HG02970 (cell line): Measurements from ENCODE around the gene MNAT1.

Experiments
- ATAC-seq: cut with Tn5 transposase; IDR thresholded peaks from one replicate; pipeline ENCODE4 v1.9.1; 2021; ENCODE audit warnings: mild to moderate bottlenecking, moderate library complexity, moderate number of reproducible peaks; ENCODE audit not compliant: unreplicated experiment, low FRiP score

The MNAT1 gene

GRCh38 chr14:61003571-61003970 lies 269.0 kb downstream of the MNAT1 start:
- no peak for ATAC-seq

DNA sequence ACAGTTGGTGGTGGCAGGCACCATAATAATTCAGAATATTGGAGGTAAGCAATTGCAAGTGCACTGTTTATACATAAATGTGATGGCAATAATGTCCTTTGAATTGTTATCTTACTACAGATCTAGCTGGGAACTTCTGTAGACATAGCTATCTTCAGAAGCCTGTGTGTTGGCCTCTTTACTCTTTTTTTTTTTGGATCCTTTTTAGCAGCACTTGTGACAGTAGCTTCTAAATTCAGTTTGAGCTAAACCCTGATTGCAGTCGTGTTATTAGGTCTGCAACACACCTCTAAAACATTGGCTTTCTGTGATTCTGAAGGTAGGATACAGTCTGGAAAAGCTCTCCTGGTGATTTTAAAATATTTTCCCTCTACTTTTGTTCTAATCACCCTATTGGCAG lies 285.0 kb downstream of the MNAT1 start:
- ATAC-seq: no peak
